ENCODE data around the gene LNX1.
A peak's percentile ranks its signal among the peaks of the same experiment; 100 is the strongest.

LNX1 gene

DNA sequence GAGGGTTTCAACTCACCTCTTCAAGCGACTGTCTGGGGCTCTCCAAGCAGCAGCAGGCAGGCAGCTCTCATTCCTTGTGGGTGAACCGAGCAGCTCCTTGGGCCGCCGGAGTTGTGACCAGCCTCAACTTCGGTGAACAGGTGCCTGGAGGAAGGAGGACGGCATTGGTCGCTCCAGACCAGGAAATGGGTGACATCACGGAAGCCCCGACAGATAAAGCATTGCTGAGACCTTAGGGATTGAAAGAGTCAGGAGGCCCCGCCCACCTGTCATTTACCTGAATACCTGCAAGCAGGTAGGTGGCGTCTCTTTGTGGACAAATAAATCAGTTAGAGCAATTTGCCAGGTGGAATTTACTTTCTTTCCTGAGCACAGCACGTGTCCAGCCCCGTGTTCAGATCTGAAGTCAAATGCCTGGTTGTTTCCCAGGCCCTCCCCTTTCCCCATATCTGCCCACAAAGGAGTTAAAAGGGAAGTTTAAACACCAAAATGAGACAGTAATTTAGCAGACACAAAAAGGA is at the start of gene LNX1:
Gene LNX1, minus strand, starts transcription at position 115 of the 521 bp plus-strand sequence. CDS start 17,484 bp downstream, outside the sequence.
- TF ChIP-seq JUND (IDR thresholded peaks at IDR 0.05; ENCODE audit: low read depth): peak; percentile 27; the same call in 1 of the 2 replicates
- peak; percentile 44 to 99 for DNase-seq (ENCODE audit: low read depth in 1 of 2, low spot score in 1 of 2)
- in situ Hi-C loops (cut with HindIII; ENCODE audit: low pct_unique_long_range_greater_than_20kb, low sequenced_read_pairs): no loop called here

DNA sequence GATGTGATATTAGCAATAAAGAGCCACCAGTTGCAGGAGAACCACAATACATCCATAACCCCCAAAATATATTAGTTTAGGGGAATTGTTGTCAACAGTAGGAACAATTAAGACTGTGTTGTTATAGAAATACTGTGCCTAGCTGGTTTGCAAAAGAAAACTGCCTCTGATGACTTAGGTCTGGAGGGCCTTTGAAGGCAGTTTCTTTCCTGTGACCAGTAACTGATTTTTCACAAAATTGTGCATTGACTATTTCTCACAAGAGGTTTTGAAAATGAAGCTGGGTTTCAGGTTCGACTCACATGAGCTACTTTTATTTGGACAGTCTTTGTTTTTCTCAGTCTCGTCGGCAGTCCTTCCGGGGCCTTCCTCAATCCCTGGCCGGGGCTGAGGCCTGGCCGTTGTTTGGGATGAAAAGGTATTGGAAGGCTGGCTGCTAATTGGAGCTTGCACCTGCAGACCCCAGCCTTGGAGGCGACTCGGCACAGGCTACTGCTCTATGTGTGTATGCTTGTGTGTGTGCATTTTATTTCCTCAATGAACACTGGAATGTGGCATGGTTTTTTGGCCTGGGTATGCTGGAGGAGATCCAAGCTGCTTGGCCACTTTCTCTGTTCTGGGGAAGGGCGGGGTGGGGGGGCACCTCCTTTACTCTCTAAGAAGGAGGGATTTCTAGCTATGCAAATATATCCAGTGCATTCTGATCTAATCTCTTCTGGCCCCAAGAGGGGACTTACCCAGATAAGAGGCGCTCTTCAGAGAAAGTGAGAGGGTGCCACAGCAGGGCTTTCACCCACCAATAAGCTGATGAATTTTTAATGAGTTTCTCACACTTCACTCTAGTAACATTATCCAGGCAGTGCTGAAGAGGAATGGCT is 49.5 kb upstream of the LNX1 start:
- DNase-seq (ENCODE audit: low read depth in 1 of 2, low spot score in 1 of 2): peak in 1 of 2 experiments; percentile 5
- in situ Hi-C loops (cut with HindIII; ENCODE audit: low pct_unique_long_range_greater_than_20kb, low sequenced_read_pairs): no loop called here
- TF ChIP-seq JUND (IDR thresholded peaks at IDR 0.05; ENCODE audit: low read depth): no peak

DNA sequence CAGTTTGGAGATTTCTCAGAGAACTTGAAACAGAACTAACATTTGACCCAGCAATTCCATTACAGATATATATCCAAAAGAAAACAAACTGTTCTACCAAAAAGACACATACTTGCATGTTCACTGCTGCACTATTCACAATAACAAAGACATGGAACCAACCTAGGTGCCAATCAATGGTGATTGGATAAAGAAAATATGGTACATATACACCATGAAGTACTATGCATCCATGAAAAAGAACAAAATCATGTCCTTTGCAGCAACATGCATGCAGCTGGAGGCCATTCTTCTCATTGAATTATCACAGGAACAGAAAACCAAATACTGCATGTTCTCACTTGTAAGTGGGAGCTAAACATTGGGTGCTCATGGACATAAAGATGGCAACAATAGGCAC is 47.6 kb upstream of the LNX1 start:
- no peak for TF ChIP-seq JUND (IDR thresholded peaks at IDR 0.05; ENCODE audit: low read depth)
- no peak for DNase-seq (ENCODE audit: low read depth in 1 of 2, low spot score in 1 of 2)
- in situ Hi-C loops (cut with HindIII; ENCODE audit: low pct_unique_long_range_greater_than_20kb, low sequenced_read_pairs): no loop called here

DNA sequence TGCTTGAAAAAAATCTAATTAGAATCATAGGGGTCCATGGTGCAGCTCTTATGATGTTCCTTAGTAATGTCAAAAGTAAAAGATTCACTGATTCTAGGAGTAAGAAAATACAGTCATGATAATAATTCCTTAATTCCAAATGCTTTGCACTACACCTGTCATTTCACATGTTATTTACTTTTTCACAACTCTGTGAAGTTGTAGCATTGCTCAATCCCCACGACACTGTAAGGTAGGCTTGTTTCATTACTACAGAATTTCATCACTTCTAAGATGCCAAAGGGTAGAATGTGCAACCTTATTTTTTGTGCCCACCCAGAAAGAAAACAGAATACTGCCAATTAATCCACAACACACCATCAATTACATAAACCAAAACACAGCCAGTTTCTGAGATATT is 46.1 kb upstream of the LNX1 start:
- no peak for TF ChIP-seq JUND (IDR thresholded peaks at IDR 0.05; ENCODE audit: low read depth)
- DNase-seq (ENCODE audit: low read depth in 1 of 2, low spot score in 1 of 2): no peak
- in situ Hi-C loops (cut with HindIII; ENCODE audit: low pct_unique_long_range_greater_than_20kb, low sequenced_read_pairs): no loop called here

DNA sequence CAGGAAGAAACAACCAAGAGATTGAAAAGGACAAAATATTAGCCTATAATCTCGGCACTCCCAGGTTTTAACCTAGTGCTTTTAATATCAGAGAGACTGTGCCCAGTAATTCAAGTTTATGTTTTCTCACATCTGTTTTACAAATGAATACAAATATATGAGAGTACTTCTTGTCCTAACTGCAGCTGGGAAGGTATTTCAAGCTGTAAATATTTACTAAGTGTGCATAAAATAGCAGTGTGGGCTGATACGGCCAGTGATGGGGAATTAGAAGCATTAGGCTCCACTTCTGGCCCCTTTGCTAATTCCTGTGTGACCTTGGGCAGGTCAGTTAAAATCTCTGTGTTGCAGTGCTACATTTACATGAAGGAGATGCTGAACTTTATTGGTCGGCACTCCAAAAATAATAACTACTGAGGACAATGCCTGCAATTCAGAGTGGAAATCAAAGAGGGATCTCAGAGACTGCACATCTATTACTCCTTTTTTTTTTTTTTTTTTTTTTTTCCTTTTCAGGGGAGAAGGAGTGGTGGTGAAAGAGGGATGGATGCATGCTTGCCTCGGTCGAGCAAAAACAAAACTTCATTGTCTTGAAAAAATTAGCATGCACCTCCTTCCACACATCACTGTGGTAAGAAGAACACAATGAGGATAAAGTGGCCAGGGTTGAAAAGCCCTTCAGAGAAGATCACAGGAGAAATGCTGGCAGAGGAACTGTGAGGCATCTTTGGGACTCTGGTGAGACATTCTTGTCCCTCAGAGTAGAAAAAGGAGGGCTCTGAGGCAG is 44.6 kb upstream of the LNX1 start:
- in situ Hi-C loops (cut with HindIII; ENCODE audit: low pct_unique_long_range_greater_than_20kb, low sequenced_read_pairs): no loop called here
- DNase-seq (ENCODE audit: low read depth in 1 of 2, low spot score in 1 of 2): no peak
- no peak for TF ChIP-seq JUND (IDR thresholded peaks at IDR 0.05; ENCODE audit: low read depth)

DNA sequence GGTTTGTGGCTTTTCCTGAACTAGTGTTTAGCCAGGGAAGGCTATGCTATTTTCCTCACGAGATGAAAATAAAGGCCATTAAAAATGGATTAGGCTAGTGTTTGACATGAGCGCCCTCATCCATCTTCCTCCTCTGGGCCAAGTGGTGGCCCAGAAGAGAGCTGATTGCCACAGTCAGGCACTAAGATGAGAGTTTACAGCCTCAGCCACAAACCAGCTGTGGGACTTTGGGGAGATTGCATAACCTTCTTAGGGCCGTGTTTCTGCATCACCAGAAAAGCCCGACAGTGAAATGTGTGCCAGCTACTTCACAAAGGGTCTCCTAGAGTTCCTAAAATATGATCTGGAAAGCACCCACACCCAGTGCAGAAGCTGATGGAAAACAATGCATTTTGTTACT is 42.3 kb upstream of the LNX1 start:
- no peak for DNase-seq (ENCODE audit: low read depth in 1 of 2, low spot score in 1 of 2)
- TF ChIP-seq JUND (IDR thresholded peaks at IDR 0.05; ENCODE audit: low read depth): no peak
- in situ Hi-C loops (cut with HindIII; ENCODE audit: low pct_unique_long_range_greater_than_20kb, low sequenced_read_pairs): no loop called here

DNA sequence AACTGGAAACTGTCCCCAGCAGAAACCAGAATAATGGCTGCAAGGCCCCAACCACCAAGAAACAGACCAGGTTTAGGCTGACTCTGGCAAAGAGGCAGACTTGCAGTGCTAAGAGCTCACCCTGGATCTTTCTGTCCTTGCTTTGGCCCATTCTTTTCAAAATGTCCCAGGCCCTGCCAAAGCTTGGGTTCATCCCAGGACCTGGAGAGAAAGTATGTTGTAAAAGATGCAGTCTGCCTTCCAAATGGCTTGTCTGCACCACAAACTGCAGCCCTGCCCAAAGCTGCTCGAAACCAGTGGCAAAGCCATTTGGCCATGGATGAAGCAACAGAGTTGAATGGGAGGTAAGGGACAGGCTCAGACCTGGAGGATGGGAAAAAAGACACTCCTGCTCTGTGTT is 38.0 kb upstream of the LNX1 start:
- in situ Hi-C loops (cut with HindIII; ENCODE audit: low pct_unique_long_range_greater_than_20kb, low sequenced_read_pairs): no loop called here
- no peak for DNase-seq (ENCODE audit: low read depth in 1 of 2, low spot score in 1 of 2)
- no peak for TF ChIP-seq JUND (IDR thresholded peaks at IDR 0.05; ENCODE audit: low read depth)

DNA sequence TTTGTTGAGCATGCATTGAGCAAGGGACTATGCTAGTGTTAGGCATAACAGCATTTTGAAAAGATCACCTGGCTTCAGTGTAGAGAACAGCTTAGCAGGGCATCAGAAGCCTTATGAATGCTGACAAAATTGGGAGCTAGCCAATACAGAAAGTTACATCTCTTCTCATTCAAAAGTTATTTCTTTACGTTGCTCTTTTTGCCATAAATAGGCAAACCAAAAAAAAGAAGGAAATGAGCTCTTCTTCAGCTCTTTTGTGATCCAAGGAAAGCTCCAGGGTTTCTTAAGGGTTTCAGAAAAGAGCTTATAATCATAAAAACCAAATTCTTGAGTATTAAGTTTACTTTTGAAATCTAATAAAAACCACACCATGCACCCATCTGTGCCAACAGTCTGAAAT is 35.2 kb upstream of the LNX1 start:
- in situ Hi-C loops (cut with HindIII; ENCODE audit: low pct_unique_long_range_greater_than_20kb, low sequenced_read_pairs): no loop called here
- DNase-seq (ENCODE audit: low read depth in 1 of 2, low spot score in 1 of 2): no peak
- TF ChIP-seq JUND (IDR thresholded peaks at IDR 0.05; ENCODE audit: low read depth): no peak

DNA sequence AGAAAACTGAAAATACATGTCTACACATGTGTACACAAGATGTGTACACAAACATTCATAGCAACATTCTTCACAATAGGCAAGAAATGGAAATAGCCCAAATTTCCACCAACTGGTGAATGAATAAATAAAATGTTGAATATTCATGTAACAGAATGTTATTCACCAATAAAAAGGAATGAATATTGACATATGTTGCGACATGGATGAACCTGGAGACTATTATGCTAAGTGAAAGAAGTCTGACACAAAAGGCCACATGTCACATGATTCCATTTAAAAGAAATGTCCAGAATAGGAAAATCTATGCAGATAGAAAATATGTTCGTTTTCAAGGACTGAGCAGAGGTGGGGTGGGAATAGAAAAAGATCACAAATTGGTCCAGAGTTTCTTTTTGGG is 34.6 kb upstream of the LNX1 start:
- no peak for DNase-seq (ENCODE audit: low read depth in 1 of 2, low spot score in 1 of 2)
- in situ Hi-C loops (cut with HindIII; ENCODE audit: low pct_unique_long_range_greater_than_20kb, low sequenced_read_pairs): no loop called here
- no peak for TF ChIP-seq JUND (IDR thresholded peaks at IDR 0.05; ENCODE audit: low read depth)

DNA sequence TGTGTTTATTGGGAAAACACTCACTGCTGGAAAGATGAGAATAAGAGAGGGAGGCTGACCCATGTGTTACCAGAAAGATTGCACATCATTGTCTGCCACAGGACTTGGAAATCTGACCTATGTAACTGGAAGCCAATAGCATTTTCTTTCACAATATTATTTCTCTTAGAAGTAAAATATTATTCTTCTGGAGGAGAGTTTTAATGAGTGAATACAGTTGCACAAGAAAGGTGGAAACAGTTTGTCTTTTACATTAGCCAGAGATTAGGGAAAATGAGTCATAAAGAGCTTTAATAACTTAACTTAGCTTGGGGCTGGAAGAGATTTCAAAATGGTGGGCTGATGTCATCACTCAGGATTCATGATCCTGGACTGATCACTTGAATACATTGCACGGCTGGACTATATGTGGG is 31.5 kb upstream of the LNX1 start:
- in situ Hi-C loops (cut with HindIII; ENCODE audit: low pct_unique_long_range_greater_than_20kb, low sequenced_read_pairs): no loop called here
- DNase-seq (ENCODE audit: low read depth in 1 of 2, low spot score in 1 of 2): no peak
- TF ChIP-seq JUND (IDR thresholded peaks at IDR 0.05; ENCODE audit: low read depth): no peak

DNA sequence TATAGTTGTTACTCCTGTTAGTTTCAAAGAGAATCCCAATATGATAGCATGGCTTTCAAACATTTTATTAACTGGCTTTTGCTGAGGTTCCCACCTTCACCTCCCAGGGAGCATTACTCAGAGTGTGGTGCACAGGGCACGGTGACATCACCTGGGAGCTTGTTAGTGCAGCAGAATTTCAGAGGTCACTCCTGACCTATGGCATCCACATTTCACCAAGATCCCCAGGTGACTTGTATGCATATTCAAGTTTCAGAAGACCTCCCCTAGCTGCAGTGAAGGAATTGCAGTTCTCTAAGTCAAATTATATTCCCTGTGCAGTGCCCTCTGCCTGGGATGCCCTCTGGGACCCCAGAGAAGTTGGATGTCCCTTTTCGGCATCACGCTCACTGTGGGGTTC is 29.7 kb upstream of the LNX1 start:
- no peak for DNase-seq (ENCODE audit: low read depth in 1 of 2, low spot score in 1 of 2)
- TF ChIP-seq JUND (IDR thresholded peaks at IDR 0.05; ENCODE audit: low read depth): no peak
- in situ Hi-C loops (cut with HindIII; ENCODE audit: low pct_unique_long_range_greater_than_20kb, low sequenced_read_pairs): no loop called here

DNA sequence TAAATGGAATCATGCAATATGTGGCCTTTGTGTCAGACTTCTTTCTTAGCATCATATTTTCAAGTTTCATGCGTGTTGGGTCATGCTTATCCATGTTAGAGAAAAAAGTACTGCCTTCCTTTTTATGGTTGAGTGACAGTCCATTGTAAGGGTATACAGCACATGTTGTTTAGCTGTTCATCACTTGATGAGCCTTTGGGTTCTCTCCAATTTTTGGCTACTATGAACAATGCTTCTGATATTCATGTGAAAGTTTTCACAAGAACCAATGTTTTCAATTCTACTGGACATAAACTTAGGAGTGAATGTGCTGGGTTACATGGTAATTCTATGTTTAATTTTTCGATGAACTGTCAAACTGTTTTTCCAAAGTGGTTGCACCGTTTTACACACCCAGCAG is 28.1 kb upstream of the LNX1 start:
- DNase-seq (ENCODE audit: low read depth in 1 of 2, low spot score in 1 of 2): no peak

DNA sequence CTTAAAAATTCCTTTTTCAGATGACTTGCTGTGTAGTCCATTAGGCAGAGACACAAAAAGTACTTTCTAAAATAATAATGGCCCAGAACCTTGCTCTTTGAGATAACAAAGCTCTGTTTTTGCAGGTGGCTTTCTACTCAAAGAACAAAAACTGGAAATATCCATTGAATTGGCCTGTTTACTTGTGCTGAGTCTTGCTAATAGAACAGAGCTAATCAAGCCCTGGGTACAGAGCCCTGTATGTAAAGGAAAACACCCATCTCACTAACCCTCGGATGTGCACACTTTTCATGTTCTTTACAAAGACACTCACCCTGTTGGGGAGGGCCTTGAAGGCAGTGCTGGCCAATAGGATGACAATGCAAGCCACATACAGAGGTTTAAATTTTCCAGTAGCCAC is 27.0 kb upstream of the LNX1 start:
- no peak for TF ChIP-seq JUND (IDR thresholded peaks at IDR 0.05; ENCODE audit: low read depth)
- no peak for DNase-seq (ENCODE audit: low read depth in 1 of 2, low spot score in 1 of 2)
- in situ Hi-C loops (cut with HindIII; ENCODE audit: low pct_unique_long_range_greater_than_20kb, low sequenced_read_pairs): no loop called here

More for the DNA sequence above, 28.1 kb upstream of the LNX1 start:
- in situ Hi-C loops (cut with HindIII; ENCODE audit: low pct_unique_long_range_greater_than_20kb, low sequenced_read_pairs): no loop called here
- TF ChIP-seq JUND (IDR thresholded peaks at IDR 0.05; ENCODE audit: low read depth): no peak
